Measurements from ENCODE around the gene MET. TPM values are rescaled to one million over a fixed set of nuclear protein-coding genes. Genes with fewer than 3 reads are reported as not detected.

The MET gene
- total RNA-seq, 1 experiment from 2014 or later, result 200 TPM

GRCh38 chr7:116840256-116840655, 168.3 kb downstream of the MET start:
- Histone ChIP-seq H3K79me2 (ENCODE audit: insufficient read depth, low read length) (no peaks in the 10 kb centered on the region), H3K4me2 (ENCODE audit: low read length) (no peak overlapping the region), H3K4me1 (ENCODE audit: control insufficient read depth in 1 of 2, insufficient read depth in 2 of 2, low read length in 2 of 2) (peaks cover 10 to 22% of the 10 kb centered on the region in 2 experiments), H3K36me3 (ENCODE audit: control insufficient read depth in 1 of 2, insufficient read depth in 2 of 2, low read length in 2 of 2) (no peaks in the 10 kb centered on the region), H3K9me3 (ENCODE audit: control insufficient read depth in 1 of 2, insufficient read depth in 1 of 2, low read depth in 1 of 2, low read length in 2 of 2) (no peaks in the 10 kb centered on the region), H2AFZ (ENCODE audit: low read depth, low read length, poor library complexity, severe bottlenecking) (no peak overlapping the region), H4K20me1 (ENCODE audit: insufficient read depth) (no peaks in the 10 kb centered on the region), H3K9ac (ENCODE audit: low read length) (no peak overlapping the region), H3K4me3 (replicated peaks in 1 of 2; ENCODE audit: low read depth in 1 of 2, low read length in 2 of 2) (no peak overlapping the region), H3K27me3 (ENCODE audit: insufficient read depth, low read length) (no peaks in the 10 kb centered on the region), H3K27ac (ENCODE audit: low read depth, low read length) (no peak overlapping the region), H3K9me2 (ENCODE audit: insufficient read depth) (no peaks in the 10 kb centered on the region)
- DNase-seq (ENCODE audit: low read depth, low spot score) (no peak), ATAC-seq (no peak)
- ChIA-PET RAD21 (ENCODE audit: low non-redundant PET in 1 of 2, low total read pairs in 2 of 2, uncharacterized antibody in 2 of 2, unreplicated experiment in 2 of 2) (no interaction called here), CTCF (no interaction called here), POLR2A (no interaction called here)
- TF ChIP-seq FOSL1 (IDR thresholded peaks at IDR 0.05; ENCODE audit: low read depth) (no peak), POLR2AphosphoS5 (IDR thresholded peaks at IDR 0.05; ENCODE audit: low read depth, low read length) (no peak), CTCF (IDR thresholded peaks at IDR 0.05 in 2 of 3, conservative IDR thresholded peaks at IDR 0.05 in 1 of 3; ENCODE audit: borderline replicate concordance in 1 of 3, insufficient read depth in 1 of 3, low read depth in 2 of 3, low read length in 2 of 3) (no peak), CEBPB (IDR thresholded peaks at IDR 0.05; ENCODE audit: low read depth) (no peak), POLR2A (IDR thresholded peaks at IDR 0.05; ENCODE audit: borderline replicate concordance, extremely low read depth, insufficient read depth, insufficient read length) (no peak), ZFX (IDR thresholded peaks at IDR 0.05) (no peak), EZH2 (IDR thresholded peaks at IDR 0.05) (no peak), ELF1 (IDR thresholded peaks at IDR 0.05; ENCODE audit: borderline replicate concordance, low read depth) (no peak), ATF3 (IDR thresholded peaks at IDR 0.05) (no peak), ZBTB33 (IDR thresholded peaks at IDR 0.05; ENCODE audit: extremely low read depth, insufficient replicate concordance, low read length) (no peak), EGR1 (IDR thresholded peaks at IDR 0.05; ENCODE audit: low read depth) (no peak), YY1 (IDR thresholded peaks at IDR 0.05; ENCODE audit: extremely low read depth, insufficient replicate concordance, low read depth, low read length) (no peak), SIN3A (IDR thresholded peaks at IDR 0.05; ENCODE audit: low read depth) (no peak)
- intact Hi-C loops (cut with micrococcal nuclease), result no loop called here
- no TSS peak for BruUV-seq (replicated peaks)

Measured in HCT116 (cell line).